MM.1S (cell line): ENCODE data around the gene POC1B.

Experiments used
- CTCF ChIP-seq: fragments of 300-600 bp; sonication (generic); IDR thresholded peaks from 2 replicates; pipeline ENCODE4 v1.5.1; 2016; ENCODE audit warnings: antibody characterized with exemption, low read length, mixed read lengths
- EZH2 ChIP-seq: fragments of 300-600 bp; sonication (generic); optimal IDR thresholded peaks from 2 replicates; pipeline ENCODE3; 2017; ENCODE audit warnings: low read depth, mild to moderate bottlenecking, antibody characterized with exemption, low read length, mixed read lengths

GRCh38 chr12:89439941-89440340, 85.9 kb downstream of the POC1B start:
- TF ChIP-seq CTCF (no peak), EZH2 (no peak)
